Naive thymus-derived CD8-positive, alpha-beta T cell (primary cell): ENCODE measurements around the gene AGAP3. TPM values are rescaled to one million over a fixed set of nuclear protein-coding genes. Genes with fewer than 3 reads are reported as not detected.
A peak's percentile ranks its signal among the peaks of the same experiment; 100 is the strongest.
"Not testable (repeated sequence)": the region's sequence is repeated elsewhere in the genome, so short reads cannot be mapped to it uniquely, and the experiment has no call there.

Experiments
- ATAC-seq, 2 donors: fragments of 150-1000 bp; cut with Tn5 transposase in 1 of 2; sonication (Bioruptor Pico), chemical (Tn5 transposase) in 1 of 2; 1 replicate in 1 of 2; 2 replicates in 1 of 2; pipeline ENCODE4 v1.10.0; 2021; ENCODE audit warnings: mild to moderate bottlenecking in 2 of 2, moderate library complexity in 2 of 2
- POLR2A ChIA-PET: fragments of 350-600 bp; sonication (Branson Sonifier 250); formaldehyde crosslinking; loops from one replicate; lab custom pipeline; 2021; ENCODE audit warnings: antibody characterized with exemption; lab: Charles Lee
- DNase-seq, 10 donors: peaks; one replicate each; pipeline versions ENCODE4 v3.0.0 to v3.0.0-alpha.2; 2020 to 2022
- H3K27ac Mint-ChIP-seq, 10 donors: one replicate each; pipeline ENCODE4 v1.8.0; 2020 to 2022; ENCODE audit warnings: mild to moderate bottlenecking in 10 of 10, mixed read lengths in 10 of 10, moderate library complexity in 4 of 10, inconsistent platforms in 1 of 10
- H3K27me3 Mint-ChIP-seq, 5 donors: one replicate each; pipeline ENCODE4 v1.8.0; 2021 to 2022; ENCODE audit warnings: mixed read lengths in 5 of 5
- H3K36me3 Mint-ChIP-seq, 3 donors: one replicate each; pipeline ENCODE4 v1.8.0; 2020 to 2022; ENCODE audit warnings: mixed read lengths in 3 of 3, mild to moderate bottlenecking in 2 of 3, inconsistent platforms in 1 of 3
- H3K4me1 Mint-ChIP-seq, 4 donors: one replicate each; pipeline ENCODE4 v1.8.0; 2021 to 2022; ENCODE audit warnings: mixed read lengths in 4 of 4
- H3K4me3 Mint-ChIP-seq, 10 donors: one replicate each; pipeline ENCODE4 v1.8.0; 2020 to 2022; ENCODE audit warnings: mild to moderate bottlenecking in 10 of 10, mixed read lengths in 10 of 10, moderate library complexity in 6 of 10, inconsistent platforms in 1 of 10
- H3K9me3 Mint-ChIP-seq, 9 donors: one replicate each; pipeline ENCODE4 v1.8.0; 2020 to 2022; ENCODE audit warnings: mixed read lengths in 9 of 9, mild to moderate bottlenecking in 3 of 9, inconsistent platforms in 1 of 9, moderate library complexity in 1 of 9
- polyA plus RNA-seq, 3 donors: library from polyadenylated mRNA; unstranded; fragments of 300-500 nt; fragmentation: Illumina TruSeq; gene quantifications; one replicate each; pipeline ENCODE4 v1.2.3, GENCODE V29; 2021
- total RNA-seq, 8 experiments: library from RNA in 2 of 8; stranded (reverse) in 2 of 8; gene quantifications; one replicate each; pipeline ENCODE4 v1.2.3 and lab custom pipeline; 2021 to 2026

Gene AGAP3
- total RNA-seq (10 to 100 TPM; 35.2 to 36.9 TPM), polyA plus RNA-seq (1 to 10 TPM; 1.1 to 6.0 (median 3.7) TPM), total RNA-seq (lab: John Stamatoyannopoulos, UW) (13.3 to 32.5 (median 25.1) reads per million in 6 experiments)

- POLR2A ChIA-PET, result interaction anchor here (5.1 kb wide), 1 partner anchor 28 kb away, joined by 23 read pairs; the partner anchor contains the start of genes CDK5 and SLC4A2
- Mint-ChIP-seq H3K27me3 (peaks cover 0 to 36% (median 10%) of the 10 kb centered on the region in 5 donors), H3K9me3 (no peaks in the 10 kb centered on the region), H3K36me3 (peaks cover 0 to 3% (median 0%) of the 10 kb centered on the region in 3 donors), H3K4me1 (peaks cover 26 to 50% (median 46%) of the 10 kb centered on the region in 4 donors), H3K4me3 (peak within 1 kb of the TSS; percentile 81 to 94 (median 90)), H3K27ac (peak within 1 kb of the TSS; percentile 64 to 95 (median 88))
- DNase-seq (peak in 9 of 10 donors; percentile 24 to 70 (median 45)), ATAC-seq (peak in 1 of 2 donors; percentile 11)
Measured at GRCh38 chr7:151085691-151086620, at the start of gene AGAP3. AGAP3 (plus strand) TSS chr7:151086475; CDS start chr7:151086742, 267 bp downstream.

DNA sequence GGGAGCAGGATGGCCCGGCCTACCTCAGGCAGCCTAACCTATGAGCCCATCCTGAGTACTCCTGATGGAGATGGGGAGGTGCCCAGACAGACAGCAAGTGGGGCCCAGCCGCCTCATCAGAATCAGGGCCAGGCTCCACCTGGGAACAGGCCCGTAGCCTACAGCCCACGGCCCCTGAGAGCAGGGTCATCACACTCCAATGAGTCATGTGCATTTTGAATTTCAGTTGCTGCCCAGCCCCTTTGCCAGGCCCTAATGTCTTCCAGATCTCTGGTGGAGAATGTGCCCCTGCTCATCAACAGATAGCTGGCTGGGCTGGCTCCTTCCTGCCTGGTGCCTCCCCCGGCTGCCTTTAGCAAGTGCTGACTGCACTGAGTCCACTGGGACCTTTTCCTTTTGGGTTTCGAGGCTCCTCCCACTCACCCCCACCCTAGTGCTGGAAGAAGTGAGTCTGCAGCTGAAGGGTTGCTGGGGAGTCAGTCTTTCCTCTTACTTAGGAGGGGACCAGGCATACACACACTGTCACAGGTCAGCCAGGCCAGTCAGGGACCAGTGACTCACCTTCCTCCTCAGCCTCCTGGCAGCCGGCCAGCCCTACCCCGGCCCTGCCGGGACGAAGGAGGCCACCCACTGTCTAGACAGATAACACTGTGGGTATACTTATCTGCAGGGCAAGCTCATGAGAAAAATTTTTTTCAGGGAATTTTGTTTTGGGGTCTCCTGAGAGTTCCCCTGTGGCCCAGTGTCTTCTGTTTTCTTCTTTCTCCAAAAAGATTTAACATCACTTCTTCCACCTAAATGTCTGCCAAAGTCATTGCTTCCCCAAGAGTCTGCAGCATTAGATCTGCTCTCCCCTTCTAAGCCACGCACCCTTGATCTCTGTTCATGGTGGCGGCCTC lies 47.1 kb upstream of the AGAP3 start:
- ATAC-seq (peak in 1 of 2 donors; percentile 46), DNase-seq (no peak)
- H3K4me1 Mint-ChIP-seq, result peaks cover 0 to 10% (median 9%) of the 10 kb centered on the region in 4 donors
- H3K27me3 Mint-ChIP-seq, result no peaks in the 10 kb centered on the region
- peaks cover 0 to 24% (median 5%) of the 10 kb centered on the region in 3 donors for H3K36me3 Mint-ChIP-seq
- H3K27ac Mint-ChIP-seq, result peak overlapping the region in 4 of 10 donors; percentile 36 to 59 (median 53)
- H3K9me3 Mint-ChIP-seq, result no peaks in the 10 kb centered on the region
- POLR2A ChIA-PET, result interaction anchor here (0.7 kb wide), 1 partner anchor 664 kb away, joined by 3 read pairs; no protein-coding TSS in a partner anchor
- H3K4me3 Mint-ChIP-seq, result no peak overlapping the region

- DNase-seq, result no peak
- no peak overlapping the region for H3K4me3 Mint-ChIP-seq
- H3K27ac Mint-ChIP-seq, result peak overlapping the region in 2 of 10 donors; percentile 48 to 58
- H3K27me3 Mint-ChIP-seq, result no peaks in the 10 kb centered on the region
- POLR2A ChIA-PET, result interaction anchor here (0.7 to 1.0 kb wide), 2 partner anchors 10 to 665 kb away, joined by 3 to 4 read pairs; no protein-coding TSS in a partner anchor
- peaks cover 0 to 28% (median 5%) of the 10 kb centered on the region in 3 donors for H3K36me3 Mint-ChIP-seq
- peaks cover 0 to 10% (median 9%) of the 10 kb centered on the region in 4 donors for H3K4me1 Mint-ChIP-seq
- ATAC-seq, result peak in 1 of 2 donors; percentile 22
- no peaks in the 10 kb centered on the region for H3K9me3 Mint-ChIP-seq
Measured at GRCh38 chr7:151039850-151040548, 46.3 kb upstream of the AGAP3 start.

DNA sequence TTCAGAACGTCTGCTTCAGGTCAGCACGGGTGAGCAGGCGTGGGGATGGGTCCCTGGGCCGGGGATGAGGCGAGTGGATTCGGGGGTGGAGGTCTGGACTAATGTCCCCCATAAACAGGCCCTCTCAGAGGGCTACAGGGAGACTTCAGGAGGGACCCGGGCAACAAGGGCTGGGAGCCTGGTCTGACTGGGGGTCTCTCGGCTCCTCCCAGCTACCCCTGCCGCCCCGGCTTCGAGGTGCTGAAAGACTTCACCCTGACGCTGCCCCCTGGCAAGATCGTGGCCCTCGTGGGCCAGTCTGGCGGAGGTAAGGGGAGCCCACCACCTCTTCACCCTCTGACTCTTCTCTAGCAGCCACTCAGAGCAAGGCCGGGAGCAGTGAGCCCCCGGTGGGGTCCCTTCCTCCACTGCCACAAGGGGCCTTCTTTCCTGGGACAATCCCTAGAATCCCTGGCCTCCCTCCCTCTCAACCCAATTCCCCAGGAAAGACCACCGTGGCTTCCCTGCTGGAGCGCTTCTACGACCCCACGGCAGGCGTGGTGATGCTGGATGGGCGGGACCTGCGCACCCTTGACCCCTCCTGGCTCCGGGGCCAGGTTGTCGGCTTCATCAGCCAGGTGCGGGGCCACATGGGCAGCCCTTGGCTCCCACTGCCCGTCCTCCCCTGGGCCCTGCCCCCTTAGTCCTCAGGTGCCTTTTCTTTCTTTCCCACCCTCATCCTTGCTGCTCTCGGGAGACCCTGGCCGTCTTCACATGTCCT lies 45.5 kb upstream of the AGAP3 start:
- no peak overlapping the region for H3K27ac Mint-ChIP-seq
- DNase-seq (no peak), ATAC-seq (no peak)
- no peak overlapping the region for H3K4me3 Mint-ChIP-seq
- H3K9me3 Mint-ChIP-seq, result no peaks in the 10 kb centered on the region
- POLR2A ChIA-PET, result interaction anchor here (1.0 to 1.8 kb wide), 2 partner anchors 11 to 12 kb away, joined by 4 to 6 read pairs; partner anchors contain the start of gene ABCB8
- H3K27me3 Mint-ChIP-seq, result no peaks in the 10 kb centered on the region
- peaks cover 0 to 10% (median 9%) of the 10 kb centered on the region in 4 donors for H3K4me1 Mint-ChIP-seq
- peaks cover 0 to 29% (median 5%) of the 10 kb centered on the region in 3 donors for H3K36me3 Mint-ChIP-seq

DNA sequence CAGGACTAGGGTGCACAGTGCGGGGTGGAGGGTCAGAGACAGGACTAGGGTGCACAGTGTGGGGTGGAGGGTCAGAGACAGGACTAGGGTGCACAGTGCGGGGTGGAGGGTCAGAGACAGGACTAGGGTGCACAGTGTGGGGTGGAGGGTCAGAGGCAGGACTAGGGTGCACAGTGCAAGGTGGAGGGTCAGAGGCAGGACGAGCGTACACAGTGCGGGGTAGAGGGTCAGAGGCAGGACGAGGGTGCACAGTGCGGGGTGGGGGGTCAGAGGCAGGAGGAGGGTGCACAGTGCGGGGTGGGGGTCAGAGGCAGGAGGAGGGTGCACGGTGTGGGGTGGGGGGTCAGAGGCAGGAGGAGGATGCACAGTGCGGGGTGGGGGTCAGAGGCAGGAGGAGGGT lies 42.8 kb upstream of the AGAP3 start:
- H3K27me3 Mint-ChIP-seq, H3K27ac Mint-ChIP-seq, H3K4me3 Mint-ChIP-seq, ATAC-seq, POLR2A ChIA-PET, H3K9me3 Mint-ChIP-seq, DNase-seq: not testable (repeated sequence)
- Mint-ChIP-seq H3K36me3 (peaks cover 0 to 17% (median 0%) of the 10 kb centered on the region in 3 donors), H3K4me1 (peaks cover 0 to 11% (median 10%) of the 10 kb centered on the region in 4 donors)

DNA sequence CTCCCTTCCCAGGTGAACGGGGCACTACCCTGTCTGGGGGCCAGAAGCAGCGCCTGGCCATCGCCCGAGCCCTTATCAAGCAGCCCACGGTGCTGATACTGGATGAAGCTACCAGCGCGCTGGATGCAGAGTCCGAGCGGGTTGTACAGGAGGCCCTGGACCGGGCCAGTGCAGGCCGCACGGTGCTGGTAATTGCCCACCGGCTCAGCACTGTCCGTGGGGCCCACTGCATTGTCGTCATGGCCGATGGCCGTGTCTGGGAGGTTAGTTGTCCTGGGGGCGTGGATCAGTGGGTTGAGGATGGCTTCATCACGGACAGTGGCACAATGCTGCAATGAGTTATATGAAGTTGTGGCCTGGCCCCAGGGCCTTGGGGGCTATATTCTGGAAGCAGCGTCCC lies 42.3 kb upstream of the AGAP3 start:
- Mint-ChIP-seq H3K4me1 (peaks cover 0 to 11% (median 10%) of the 10 kb centered on the region in 4 donors), H3K36me3 (peaks cover 0 to 17% (median 0%) of the 10 kb centered on the region in 3 donors), H3K27me3 (no peaks in the 10 kb centered on the region), H3K27ac (no peak overlapping the region), H3K9me3 (no peaks in the 10 kb centered on the region), H3K4me3 (no peak overlapping the region)
- no peak for DNase-seq
- no peak for ATAC-seq
- POLR2A ChIA-PET, result interaction anchor here (0.6 to 1.7 kb wide), 2 partner anchors 30 to 179 kb away, joined by 4 read pairs; no protein-coding TSS in a partner anchor

GRCh38 chr7:151045262-151045661 lies 41.0 kb upstream of the AGAP3 start:
- Mint-ChIP-seq H3K4me3 (no peak overlapping the region), H3K27ac (peak overlapping the region in 1 of 10 donors; percentile 53), H3K4me1 (peaks cover 0 to 6% (median 1%) of the 10 kb centered on the region in 4 donors), H3K9me3 (no peaks in the 10 kb centered on the region), H3K27me3 (no peaks in the 10 kb centered on the region), H3K36me3 (peaks cover 0 to 17% (median 0%) of the 10 kb centered on the region in 3 donors)
- no peak for DNase-seq
- POLR2A ChIA-PET, result interaction anchor here (0.9 to 1.7 kb wide), 2 partner anchors 31 to 66 kb away, joined by 3 to 4 read pairs; no protein-coding TSS in a partner anchor
- ATAC-seq, result no peak

GRCh38 chr7:151045967-151046366 lies 40.3 kb upstream of the AGAP3 start:
- POLR2A ChIA-PET, result no interaction called here
- no peak for ATAC-seq

GRCh38 chr7:151046603-151047573 lies 39.4 kb upstream of the AGAP3 start:
- Mint-ChIP-seq H3K27me3 (peaks cover 0 to 1% (median 0%) of the 10 kb centered on the region in 5 donors), H3K36me3 (peaks cover 0 to 14% (median 0%) of the 10 kb centered on the region in 3 donors), H3K9me3 (no peaks in the 10 kb centered on the region), H3K27ac (peak overlapping the region in 3 of 10 donors; percentile 15 to 63 (median 29)), H3K4me1 (peaks cover 0 to 8% (median 3%) of the 10 kb centered on the region in 4 donors), H3K4me3 (no peak overlapping the region)
- DNase-seq (no peak), ATAC-seq (no peak)
- POLR2A ChIA-PET, result interaction anchor here (1.3 kb wide), 1 partner anchor 20 kb away, joined by 3 read pairs; no protein-coding TSS in a partner anchor

More at GRCh38 chr7:151045967-151046366, 40.3 kb upstream of the AGAP3 start:
- no peak for DNase-seq
- H3K27me3 Mint-ChIP-seq, result no peaks in the 10 kb centered on the region
- no peaks in the 10 kb centered on the region for H3K9me3 Mint-ChIP-seq
- H3K27ac Mint-ChIP-seq, result peak overlapping the region in 1 of 10 donors; percentile 55
- H3K4me3 Mint-ChIP-seq, result no peak overlapping the region
- H3K4me1 Mint-ChIP-seq, result peaks cover 0 to 6% (median 2%) of the 10 kb centered on the region in 4 donors
- H3K36me3 Mint-ChIP-seq, result peaks cover 0 to 17% (median 0%) of the 10 kb centered on the region in 3 donors
